ENCODE results near the gene CCT3. TPM values are rescaled to one million over a fixed set of nuclear protein-coding genes. Genes with fewer than 3 reads are reported as not detected.

The CCT3 gene
- total RNA-seq, 1 experiment from 2014 or later, result 340 TPM

DNA sequence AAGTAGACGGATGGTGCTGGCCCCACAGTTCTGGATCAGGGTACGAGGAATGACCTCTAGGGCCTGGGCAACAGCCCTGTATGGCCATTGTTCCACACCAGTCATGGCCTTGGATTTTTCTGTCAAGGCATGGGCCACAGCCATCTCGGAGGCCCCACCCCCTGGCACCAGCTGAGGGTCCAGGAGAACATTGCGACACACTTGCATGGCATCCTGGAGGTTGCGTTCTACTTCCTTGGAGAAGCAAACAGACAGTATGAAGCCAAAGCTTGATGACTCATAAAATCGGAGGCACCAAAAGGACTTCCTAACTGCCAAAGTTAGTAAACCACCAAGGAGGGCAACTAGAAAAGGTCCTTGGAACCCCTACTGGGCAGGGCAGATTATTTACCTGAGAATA is 27.1 kb downstream of the CCT3 start:
- no peaks in the 10 kb centered on the region for H3K27me3 ChIP-seq (replicated peaks; ENCODE audit: control insufficient read depth, insufficient read depth, low read length)
- Mint-ChIP-seq H3K27me3 (ENCODE audit: insufficient read depth, unreplicated experiment) (no peaks in the 10 kb centered on the region), H3K36me3 (ENCODE audit: insufficient read depth, unreplicated experiment) (peaks cover 88% of the 10 kb centered on the region), H3K27ac (ENCODE audit: unreplicated experiment) (no peak overlapping the region), H3K4me1 (ENCODE audit: low read depth, unreplicated experiment) (no peaks in the 10 kb centered on the region), H3K9me3 (ENCODE audit: unreplicated experiment) (no peaks in the 10 kb centered on the region), H3K4me3 (ENCODE audit: unreplicated experiment) (no peak overlapping the region)
- TF ChIP-seq, protein P1, sequence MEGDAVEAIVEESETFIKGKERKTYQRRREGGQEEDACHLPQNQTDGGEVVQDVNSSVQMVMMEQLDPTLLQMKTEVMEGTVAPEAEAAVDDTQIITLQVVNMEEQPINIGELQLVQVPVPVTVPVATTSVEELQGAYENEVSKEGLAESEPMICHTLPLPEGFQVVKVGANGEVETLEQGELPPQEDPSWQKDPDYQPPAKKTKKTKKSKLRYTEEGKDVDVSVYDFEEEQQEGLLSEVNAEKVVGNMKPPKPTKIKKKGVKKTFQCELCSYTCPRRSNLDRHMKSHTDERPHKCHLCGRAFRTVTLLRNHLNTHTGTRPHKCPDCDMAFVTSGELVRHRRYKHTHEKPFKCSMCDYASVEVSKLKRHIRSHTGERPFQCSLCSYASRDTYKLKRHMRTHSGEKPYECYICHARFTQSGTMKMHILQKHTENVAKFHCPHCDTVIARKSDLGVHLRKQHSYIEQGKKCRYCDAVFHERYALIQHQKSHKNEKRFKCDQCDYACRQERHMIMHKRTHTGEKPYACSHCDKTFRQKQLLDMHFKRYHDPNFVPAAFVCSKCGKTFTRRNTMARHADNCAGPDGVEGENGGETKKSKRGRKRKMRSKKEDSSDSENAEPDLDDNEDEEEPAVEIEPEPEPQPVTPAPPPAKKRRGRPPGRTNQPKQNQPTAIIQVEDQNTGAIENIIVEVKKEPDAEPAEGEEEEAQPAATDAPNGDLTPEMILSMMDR (IDR thresholded peaks at IDR 0.05; ENCODE audit: insufficient read depth in 1 of 2, low read depth in 1 of 2, low read length in 1 of 2, severe bottlenecking in 1 of 2, unreplicated experiment in 1 of 2), result no peak
- intact Hi-C loops (cut with micrococcal nuclease; ENCODE audit: unreplicated experiment), result no loop called here
- CTCF ChIA-PET, result no interaction called here
- DNase-seq, result no peak
- peaks cover 2% of the 10 kb centered on the region for H3K36me3 ChIP-seq (ENCODE audit: control insufficient read depth, insufficient read depth, low read length)
- no peaks in the 10 kb centered on the region for H3K9me3 ChIP-seq
- H3K4me1 ChIP-seq, result peaks cover under 1% of the 10 kb centered on the region; the same call in 1 of the 2 replicates
- POLR2A ChIA-PET, result no interaction called here
- no peak overlapping the region for H3K4me3 ChIP-seq (ENCODE audit: low read depth, low read length)
- BruUV-seq (replicated peaks), result no TSS peak

DNA sequence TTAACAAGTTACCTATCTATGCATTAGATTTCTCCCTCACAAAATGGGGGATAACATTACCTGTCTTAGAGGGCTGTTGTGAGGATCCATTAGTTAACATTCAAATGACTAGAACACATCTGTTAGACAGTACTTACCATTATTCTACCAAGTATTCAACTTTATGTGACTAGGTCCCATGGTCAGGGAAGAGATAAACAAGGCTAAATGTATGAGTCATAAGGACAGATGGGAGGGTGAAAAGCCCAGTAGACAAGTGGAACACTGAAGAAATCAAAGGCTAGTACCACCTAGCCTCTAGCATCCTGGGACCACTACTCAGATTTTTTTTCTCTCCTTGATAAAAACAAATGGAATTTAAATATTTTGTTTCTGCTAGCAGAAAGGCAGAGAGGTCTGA is 30.0 kb downstream of the CCT3 start:
- Mint-ChIP-seq H3K4me1 (ENCODE audit: low read depth, unreplicated experiment) (no peaks in the 10 kb centered on the region), H3K4me3 (ENCODE audit: unreplicated experiment) (no peak overlapping the region), H3K9me3 (ENCODE audit: unreplicated experiment) (no peaks in the 10 kb centered on the region), H3K36me3 (ENCODE audit: insufficient read depth, unreplicated experiment) (peaks cover 86% of the 10 kb centered on the region), H3K27ac (ENCODE audit: unreplicated experiment) (no peak overlapping the region), H3K27me3 (ENCODE audit: insufficient read depth, unreplicated experiment) (no peaks in the 10 kb centered on the region)
- Histone ChIP-seq H3K36me3 (ENCODE audit: control insufficient read depth, insufficient read depth, low read length) (peaks cover 2% of the 10 kb centered on the region), H3K4me3 (ENCODE audit: low read depth, low read length) (no peak overlapping the region), H3K27me3 (replicated peaks; ENCODE audit: control insufficient read depth, insufficient read depth, low read length) (no peaks in the 10 kb centered on the region), H3K4me1 (peaks cover 8% of the 10 kb centered on the region; the same call in 1 of the 2 replicates), H3K9me3 (no peaks in the 10 kb centered on the region)
- no peak for DNase-seq
- POLR2A ChIA-PET, result no interaction called here
- intact Hi-C loops (cut with micrococcal nuclease; ENCODE audit: unreplicated experiment), result no loop called here
- TF ChIP-seq, protein P1 (IDR thresholded peaks at IDR 0.05; ENCODE audit: insufficient read depth in 1 of 2, low read depth in 1 of 2, low read length in 1 of 2, severe bottlenecking in 1 of 2, unreplicated experiment in 1 of 2), result no peak
- BruUV-seq (replicated peaks), result no TSS peak
- CTCF ChIA-PET, result interaction anchor here (0.6 to 1.5 kb wide), 2 partner anchors 11 to 75 kb away, joined by 3 to 5 read pairs; no protein-coding TSS in a partner anchor

DNA sequence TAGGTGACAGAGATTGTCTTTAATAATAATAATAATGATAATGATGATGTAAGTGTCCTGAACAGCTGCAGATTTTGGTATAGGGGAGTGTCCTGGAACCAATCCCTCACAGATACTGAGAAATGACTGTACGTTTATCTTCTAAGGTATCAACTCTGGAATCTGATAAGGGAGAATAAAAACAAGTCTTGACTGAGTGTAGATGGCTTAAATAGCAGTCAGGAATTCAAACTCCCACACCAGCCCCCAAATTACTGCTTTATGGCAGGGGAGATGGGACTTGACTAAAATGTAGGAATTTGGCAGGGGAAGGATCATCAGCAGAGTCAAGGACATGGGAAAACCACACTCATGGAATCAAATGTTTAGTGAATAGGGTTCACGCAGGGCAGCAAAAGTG is 32.9 kb downstream of the CCT3 start:
- H3K9me3 ChIP-seq, result no peaks in the 10 kb centered on the region
- Mint-ChIP-seq H3K27ac (ENCODE audit: unreplicated experiment) (no peak overlapping the region), H3K4me3 (ENCODE audit: unreplicated experiment) (no peak overlapping the region), H3K36me3 (ENCODE audit: insufficient read depth, unreplicated experiment) (peaks cover 66% of the 10 kb centered on the region), H3K9me3 (ENCODE audit: unreplicated experiment) (no peaks in the 10 kb centered on the region), H3K27me3 (ENCODE audit: insufficient read depth, unreplicated experiment) (no peaks in the 10 kb centered on the region), H3K4me1 (ENCODE audit: low read depth, unreplicated experiment) (peaks cover 6% of the 10 kb centered on the region)
- peaks cover 8% of the 10 kb centered on the region; the same call in 1 of the 2 replicates for H3K4me1 ChIP-seq
- TF ChIP-seq, protein P1 (IDR thresholded peaks at IDR 0.05; ENCODE audit: insufficient read depth in 1 of 2, low read depth in 1 of 2, low read length in 1 of 2, severe bottlenecking in 1 of 2, unreplicated experiment in 1 of 2), result no peak
- H3K4me3 ChIP-seq (ENCODE audit: low read depth, low read length), result no peak overlapping the region
- H3K27me3 ChIP-seq (replicated peaks; ENCODE audit: control insufficient read depth, insufficient read depth, low read length), result no peaks in the 10 kb centered on the region
- peaks cover 1% of the 10 kb centered on the region; the same call in 1 of the 2 replicates for H3K36me3 ChIP-seq (ENCODE audit: control insufficient read depth, insufficient read depth, low read length)
- POLR2A ChIA-PET, result no interaction called here
- CTCF ChIA-PET, result no interaction called here
- DNase-seq, result no peak
- intact Hi-C loops (cut with micrococcal nuclease; ENCODE audit: unreplicated experiment), result no loop called here
- no TSS peak for BruUV-seq (replicated peaks)

Data from Caco-2 (cell line).